ENCODE results near the gene TGM6.

Gene TGM6

DNA sequence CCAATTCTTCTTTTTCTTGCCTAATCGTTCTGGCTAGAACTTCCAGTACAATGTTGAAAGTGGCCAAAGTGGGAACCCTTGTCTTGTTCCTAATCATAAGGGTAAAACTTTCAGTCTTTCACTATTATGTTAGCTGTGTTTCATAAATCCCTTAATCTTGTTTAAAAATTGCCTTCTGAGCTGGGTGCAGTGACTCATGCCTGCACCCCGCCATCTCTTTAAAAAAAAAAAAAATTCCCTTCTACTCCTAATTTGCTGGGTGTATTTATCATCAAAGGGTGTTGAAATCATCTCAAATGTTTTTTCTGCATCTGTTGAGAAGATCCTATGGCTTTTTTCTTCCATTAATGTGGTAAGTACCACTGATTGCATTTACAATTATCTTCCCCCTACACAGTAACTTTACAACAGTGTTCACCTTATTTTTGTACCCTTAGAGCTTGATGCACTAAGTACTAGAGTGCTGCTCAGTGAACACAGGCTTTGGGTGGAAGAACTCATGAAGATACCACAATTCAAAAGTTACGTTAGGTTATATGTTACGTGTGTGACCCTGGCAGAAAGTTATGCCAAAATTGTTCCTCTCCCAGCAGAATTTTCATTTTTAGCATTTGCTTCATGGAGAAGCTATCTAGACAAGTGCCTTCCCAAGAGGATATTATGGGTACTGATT lies 80.2 kb downstream of the TGM6 start:
- no peaks in the 10 kb centered on the region for H3K9me3 ChIP-seq (replicated peaks in 1 of 11)
- peaks cover 0 to 49% (median 25%) of the 10 kb centered on the region in 10 experiments; a peak in 13 of 20 replicates for H3K4me1 ChIP-seq
- no peak overlapping the region for H3K4me3 ChIP-seq
- peaks cover 53 to 96% (median 83%) of the 10 kb centered on the region in 11 experiments for H4K20me1 ChIP-seq
- no peak overlapping the region for H3K9ac ChIP-seq
- no peak overlapping the region for H3K27ac ChIP-seq
- TF ChIP-seq Cebpa-rat (IDR thresholded peaks at IDR 0.05) = no peak
- peaks cover 74 to 85% (median 76%) of the 10 kb centered on the region in 11 experiments for H3K36me3 ChIP-seq
- H3K4me2 ChIP-seq = no peak overlapping the region
- no peaks in the 10 kb centered on the region for H3K27me3 ChIP-seq

- H4K20me1 ChIP-seq = peaks cover 69 to 100% (median 89%) of the 10 kb centered on the region in 11 experiments
- no peaks in the 10 kb centered on the region for H3K27me3 ChIP-seq
- H3K9me3 ChIP-seq (replicated peaks in 1 of 11) = no peaks in the 10 kb centered on the region
- H3K4me1 ChIP-seq = peaks cover 7 to 48% (median 32%) of the 10 kb centered on the region in 10 experiments
- TF ChIP-seq Cebpa-rat (IDR thresholded peaks at IDR 0.05) = no peak
- H3K4me2 ChIP-seq = peak overlapping the region in 2 of 11 experiments; percentile 3 to 11; a peak in 3 of 22 replicates
- no peak overlapping the region for H3K27ac ChIP-seq
- H3K36me3 ChIP-seq = peaks cover 87 to 99% (median 91%) of the 10 kb centered on the region in 11 experiments
- no peak overlapping the region for H3K4me3 ChIP-seq
- H3K9ac ChIP-seq = no peak overlapping the region
Observed at GRCh38 chr20:2462484-2462883, 81.8 kb downstream of the TGM6 start.

DNA sequence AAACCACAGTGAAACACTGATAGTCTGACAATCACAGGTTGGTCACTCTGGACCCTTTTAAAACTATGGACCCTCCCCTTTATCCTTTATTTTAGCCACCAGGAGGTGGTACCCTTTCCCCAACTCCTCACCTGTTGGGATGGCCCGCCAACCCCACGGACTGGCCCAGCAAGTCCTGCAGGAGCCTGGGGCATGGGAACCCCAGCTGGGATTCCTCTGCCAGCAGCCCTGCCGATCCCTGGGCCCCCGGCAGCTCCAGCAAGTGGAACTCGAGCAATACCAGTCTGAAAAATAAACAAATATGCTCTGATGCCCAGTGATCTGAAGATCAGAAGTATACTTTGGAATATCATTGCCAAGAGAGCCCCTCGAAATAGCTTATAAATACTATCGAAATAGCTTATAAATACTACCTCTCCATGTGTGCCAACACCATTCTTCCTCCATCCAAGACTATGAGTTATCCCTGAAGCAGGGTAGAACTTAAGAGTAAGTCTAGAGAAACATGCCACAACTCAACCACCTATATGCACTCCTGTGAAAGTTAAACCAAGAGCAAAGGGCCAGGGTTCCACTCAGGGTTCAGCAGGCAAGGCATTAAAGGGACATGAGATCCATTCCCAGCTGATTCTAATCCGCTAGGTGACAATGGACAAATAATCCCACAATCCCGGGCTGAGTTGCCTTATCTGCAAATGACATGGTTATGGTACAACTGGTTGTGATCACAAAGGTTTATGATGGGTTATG lies 83.1 kb downstream of the TGM6 start:
- no peak overlapping the region for H3K9ac ChIP-seq
- TF ChIP-seq Cebpa-rat (IDR thresholded peaks at IDR 0.05) = no peak
- H4K20me1 ChIP-seq = peaks cover 79 to 100% (median 92%) of the 10 kb centered on the region in 11 experiments
- no peak overlapping the region for H3K4me2 ChIP-seq
- H3K36me3 ChIP-seq = peaks cover 99 to 100% (median 100%) of the 10 kb centered on the region in 11 experiments
- H3K9me3 ChIP-seq (replicated peaks in 1 of 11) = no peaks in the 10 kb centered on the region
- peaks cover 20 to 48% (median 39%) of the 10 kb centered on the region in 10 experiments for H3K4me1 ChIP-seq
- H3K27me3 ChIP-seq = no peaks in the 10 kb centered on the region
- no peak overlapping the region for H3K27ac ChIP-seq
- H3K4me3 ChIP-seq = no peak overlapping the region

DNA sequence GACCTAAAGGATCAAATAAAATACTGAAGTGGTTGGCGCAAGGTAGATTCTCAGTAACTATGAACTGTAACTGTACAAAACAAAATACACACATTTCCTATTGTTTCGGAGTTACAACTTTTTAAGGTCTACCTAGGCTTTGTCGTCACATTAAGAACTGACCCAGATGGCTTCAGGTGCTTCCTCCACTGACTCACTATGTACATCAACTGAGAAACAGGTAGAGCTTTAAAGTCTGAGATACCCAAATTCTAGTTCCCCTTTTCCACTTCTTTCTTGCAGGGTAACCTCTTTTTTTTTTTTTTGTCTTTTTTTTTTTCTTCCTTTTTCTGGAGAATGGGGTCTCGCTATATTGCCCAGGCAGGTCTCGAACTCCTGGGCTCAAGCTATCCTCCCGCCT lies 84.4 kb downstream of the TGM6 start:
- H3K36me3 ChIP-seq = peaks cover 90 to 97% (median 94%) of the 10 kb centered on the region in 11 experiments
- no peak for TF ChIP-seq Cebpa-rat (IDR thresholded peaks at IDR 0.05)
- H4K20me1 ChIP-seq = peaks cover 85 to 100% (median 98%) of the 10 kb centered on the region in 11 experiments

GRCh38 chr20:2467412-2467811 lies 86.7 kb downstream of the TGM6 start:
- Histone ChIP-seq H3K9ac (peak overlapping the region in 8 of 11 experiments; percentile 6 to 98 (median 30); a peak in 8 of 22 replicates), H3K4me3 (0 out of 20 replicates have a peak overlapping the region, but pooled peaks of 1 of the 10 experiments have one; percentile 89), H3K4me1 (peaks cover 35 to 52% (median 46%) of the 10 kb centered on the region in 10 experiments), H3K9me3 (replicated peaks in 1 of 11) (no peaks in the 10 kb centered on the region), H3K4me2 (peak overlapping the region; percentile 84 to 98 (median 95); a peak in 20 of 22 replicates), H3K36me3 (peaks cover 66 to 78% (median 73%) of the 10 kb centered on the region in 11 experiments), H3K27ac (no peak overlapping the region), H3K27me3 (no peaks in the 10 kb centered on the region), H4K20me1 (peaks cover 75 to 80% (median 76%) of the 10 kb centered on the region in 11 experiments)
- no peak for TF ChIP-seq Cebpa-rat (IDR thresholded peaks at IDR 0.05)

More for the DNA sequence above, 84.4 kb downstream of the TGM6 start:
- no peaks in the 10 kb centered on the region for H3K27me3 ChIP-seq
- no peak overlapping the region for H3K9ac ChIP-seq
- no peaks in the 10 kb centered on the region for H3K9me3 ChIP-seq (replicated peaks in 1 of 11)
- no peak overlapping the region for H3K4me2 ChIP-seq
- peaks cover 28 to 50% (median 43%) of the 10 kb centered on the region in 10 experiments for H3K4me1 ChIP-seq
- H3K4me3 ChIP-seq = no peak overlapping the region
- H3K27ac ChIP-seq = no peak overlapping the region

DNA sequence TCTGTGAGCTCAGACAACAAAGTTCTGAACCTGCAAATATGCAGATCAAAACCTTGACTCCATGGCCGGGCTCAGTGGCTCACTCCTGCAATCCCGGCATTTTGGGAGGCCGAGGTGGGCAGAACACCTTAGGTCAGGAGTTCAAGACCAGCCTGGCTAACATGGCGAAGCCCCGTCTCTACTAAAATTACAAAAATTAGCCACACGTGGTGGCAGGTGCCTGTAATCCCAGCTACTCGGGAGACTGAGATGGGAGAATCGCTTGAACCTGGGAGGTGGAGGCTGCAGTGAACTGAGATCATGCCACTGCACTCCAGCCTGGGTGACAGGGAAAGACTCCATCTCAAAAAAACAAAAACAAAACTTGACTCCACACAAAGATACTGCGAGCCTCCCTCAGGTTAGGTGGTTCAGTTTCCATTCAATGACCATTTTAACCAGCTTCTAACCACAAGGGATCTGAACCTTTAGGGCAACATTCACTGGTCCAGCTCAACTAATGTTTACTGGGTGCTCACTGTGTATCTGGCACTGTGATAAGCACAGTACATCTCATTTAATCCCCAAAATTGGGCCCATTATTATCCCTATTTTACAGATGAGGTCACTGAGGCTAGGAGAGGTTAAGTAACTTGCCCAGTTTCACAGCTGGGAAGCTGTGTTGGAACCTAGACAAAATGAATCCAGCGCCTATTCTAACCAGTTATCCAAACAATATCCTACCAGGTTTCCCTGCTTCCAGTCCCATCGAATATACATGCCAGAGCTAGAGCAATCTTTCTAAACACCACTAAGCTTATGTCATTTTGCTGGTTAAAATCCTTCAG lies 88.1 kb downstream of the TGM6 start:
- Histone ChIP-seq H3K9ac (peak overlapping the region; percentile 91 to 100 (median 98)), H3K27me3 (no peaks in the 10 kb centered on the region), H3K9me3 (replicated peaks in 1 of 11) (no peaks in the 10 kb centered on the region), H3K27ac (peak overlapping the region in 10 of 11 experiments; percentile 93 to 100 (median 99); a peak in 19 of 22 replicates), H3K4me2 (peak overlapping the region; percentile 84 to 98 (median 95)), H3K36me3 (peaks cover 53 to 75% (median 63%) of the 10 kb centered on the region in 11 experiments), H3K4me3 (peak overlapping the region; percentile 80 to 95 (median 86)), H3K4me1 (peaks cover 29 to 45% (median 35%) of the 10 kb centered on the region in 10 experiments), H4K20me1 (peaks cover 61 to 66% (median 62%) of the 10 kb centered on the region in 11 experiments)
- no peak for TF ChIP-seq Cebpa-rat (IDR thresholded peaks at IDR 0.05)

DNA sequence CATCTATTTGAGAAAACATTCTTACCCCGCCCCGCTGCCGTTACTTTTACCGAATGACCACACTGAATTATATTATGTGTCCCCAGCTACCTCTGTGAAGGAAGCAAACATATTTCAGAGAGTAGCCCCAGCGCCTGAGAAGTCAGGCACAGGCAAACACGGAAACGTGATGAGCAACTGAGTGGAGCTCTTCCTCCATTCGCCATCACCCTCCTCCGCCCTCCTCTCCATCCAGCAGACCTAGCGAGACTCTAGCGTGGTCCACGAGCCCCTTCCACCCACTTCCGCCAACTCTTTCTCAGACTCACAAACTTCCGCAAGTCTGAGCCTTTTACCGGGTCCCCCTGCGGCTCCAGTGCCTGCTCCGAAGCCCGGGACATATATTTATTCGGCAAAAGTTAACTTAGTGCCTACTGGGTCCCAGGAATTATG lies 89.3 kb downstream of the TGM6 start:
- Histone ChIP-seq H3K36me3 (peaks cover 41 to 70% (median 51%) of the 10 kb centered on the region in 11 experiments), H3K9me3 (replicated peaks in 1 of 11) (no peaks in the 10 kb centered on the region), H4K20me1 (peaks cover 49 to 54% (median 50%) of the 10 kb centered on the region in 11 experiments), H3K4me2 (peak overlapping the region; percentile 84 to 98 (median 95)), H3K27ac (peak overlapping the region; percentile 89 to 100 (median 99)), H3K9ac (peak overlapping the region; percentile 91 to 100 (median 98)), H3K4me3 (peak overlapping the region; percentile 80 to 95 (median 86)), H3K4me1 (peaks cover 29 to 45% (median 34%) of the 10 kb centered on the region in 10 experiments), H3K27me3 (no peaks in the 10 kb centered on the region)
- TF ChIP-seq Cebpa-rat (IDR thresholded peaks at IDR 0.05) = no peak

DNA sequence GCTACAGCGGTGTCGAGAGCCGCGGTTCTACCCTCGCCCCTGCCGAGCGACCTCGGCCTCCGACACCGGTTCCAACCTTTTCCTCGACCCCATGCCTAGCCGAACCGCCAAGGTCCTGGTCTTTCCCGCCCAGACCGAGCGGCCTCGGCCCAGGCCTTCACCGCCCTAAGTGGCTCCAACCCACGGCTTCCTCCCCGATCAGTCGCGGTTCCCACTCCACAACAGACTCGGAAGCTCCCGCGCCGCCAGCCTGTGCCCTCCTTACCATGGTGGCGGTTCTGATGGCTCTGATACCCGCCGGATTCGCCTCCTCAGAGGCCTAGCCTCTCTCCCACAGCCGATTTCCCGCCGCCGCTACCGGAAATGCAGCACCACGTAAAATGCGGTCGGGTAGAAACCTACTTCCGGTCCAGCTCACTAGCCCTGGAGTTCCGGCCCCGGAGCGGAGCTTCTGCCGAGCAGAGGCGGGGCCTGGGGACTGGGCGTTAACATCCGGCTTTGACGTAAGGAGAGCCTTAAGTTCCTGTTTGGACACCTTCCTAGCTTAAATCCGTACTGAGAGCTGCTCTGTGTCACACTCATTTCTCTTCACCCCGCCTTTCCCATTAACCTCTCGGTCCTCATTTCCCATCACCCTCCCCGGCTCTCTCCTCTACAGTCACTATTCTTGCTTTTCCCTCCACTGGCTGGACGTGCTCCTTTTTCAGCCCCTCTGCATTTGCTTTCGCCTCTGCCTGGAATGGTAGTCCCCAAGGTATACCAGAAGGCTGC lies 89.9 kb downstream of the TGM6 start, which contains the start of gene SNRPB:
Gene SNRPB, minus strand, starts transcription at position 367 of the 771 bp plus-strand sequence. Its CDS starts 99 bp downstream, at position 268.
- Histone ChIP-seq H3K27me3 (no peaks in the 10 kb centered on the region), H3K27ac (peak within 1 kb of the TSS; percentile 89 to 100 (median 99)), H3K4me3 (peak within 1 kb of the TSS; percentile 80 to 95 (median 86)), H3K4me2 (peak within 1 kb of the TSS; percentile 84 to 98 (median 95)), H3K9ac (peak within 1 kb of the TSS; percentile 91 to 100 (median 98)), H3K36me3 (peaks cover 35 to 67% (median 46%) of the 10 kb centered on the region in 11 experiments), H3K9me3 (replicated peaks in 1 of 11) (no peaks in the 10 kb centered on the region), H4K20me1 (peaks cover 43 to 48% (median 44%) of the 10 kb centered on the region in 11 experiments), H3K4me1 (peaks cover 29 to 45% (median 34%) of the 10 kb centered on the region in 10 experiments)
- no peak for TF ChIP-seq Cebpa-rat (IDR thresholded peaks at IDR 0.05)
